H1 (cell line): ENCODE measurements around the gene LOXHD1. TPM values are rescaled to one million over a fixed set of nuclear protein-coding genes. Genes with fewer than 3 reads are reported as not detected.

Experiments
- CTCF ChIA-PET: fragments of 300-600 bp; sonication (Branson Sonifier 250); formaldehyde crosslinking; loops from one replicate; lab custom pipeline; 2021; ENCODE audit not compliant: partially characterized antibody; lab: Charles Lee
- POLR2A ChIA-PET: fragments of 300-600 bp; sonication (Branson Sonifier 250); formaldehyde crosslinking; loops from one replicate; lab custom pipeline; 2021; ENCODE audit warnings: inconsistent platforms; ENCODE audit not compliant: partially characterized antibody; lab: Charles Lee
- DNase-seq, 2 experiments: peaks; one replicate each; pipeline versions ENCODE4 v3.0.0 to v3.0.0-alpha.2; 2010 to 2022; ENCODE audit warnings: low spot score in 2 of 2, low read depth in 1 of 2, mixed read lengths in 1 of 2
- FAIRE-seq: peaks from 2 replicates; lab custom pipeline; 2011; peaks lifted over from hg19 to GRCh38; lab: Jason Lieb, UNC
- H2AFZ ChIP-seq: 2 replicates; pipeline ENCODE4 v1.8.1; 2012; ENCODE audit warnings: low read length, inconsistent platforms
- H2AK5ac ChIP-seq: 2 replicates; pipeline ENCODE4 v1.6.1; 2013; ENCODE audit warnings: low read depth, low read length
- H2BK120ac ChIP-seq: replicated peaks from 2 replicates; pipeline ENCODE3; 2013; ENCODE audit warnings: low read depth, low read length, inconsistent platforms
- H2BK12ac ChIP-seq: 2 replicates; pipeline ENCODE4 v1.6.1; 2013; ENCODE audit warnings: low read depth, low read length
- H2BK15ac ChIP-seq: 2 replicates; pipeline ENCODE4 v1.6.1; 2013; ENCODE audit warnings: low read length
- H2BK20ac ChIP-seq: 2 replicates; pipeline ENCODE4 v1.6.1; 2013; ENCODE audit warnings: low read length
- H2BK5ac ChIP-seq: 2 replicates; pipeline ENCODE4 v1.6.1; 2013; ENCODE audit warnings: low read depth, low read length
- H3K14ac ChIP-seq: 2 replicates; pipeline ENCODE4 v1.6.1; 2013; ENCODE audit warnings: inconsistent platforms; ENCODE audit not compliant: insufficient read length
- H3K18ac ChIP-seq: 2 replicates; pipeline ENCODE4 v1.6.1; 2013; ENCODE audit warnings: low read length; ENCODE audit errors: extremely low read depth
- H3K23ac ChIP-seq: 2 replicates; pipeline ENCODE4 v1.6.1; 2013; ENCODE audit warnings: inconsistent platforms; ENCODE audit not compliant: insufficient read length
- H3K23me2 ChIP-seq: 2 replicates; pipeline ENCODE4 v1.6.1; 2013; ENCODE audit warnings: low read depth, low read length
- H3K27ac ChIP-seq: 2 replicates; pipeline ENCODE4 v1.6.1; 2011; ENCODE audit warnings: low read depth, low read length, inconsistent platforms
- H3K27me3 ChIP-seq, 4 experiments: replicated peaks in 1 of 4; 1 replicate in 1 of 4; 2 replicates in 3 of 4; pipeline versions ENCODE4 v1.6.1 to v1.8.1; 2011 to 2013; ENCODE audit warnings: low read length in 3 of 4, mild to moderate bottlenecking in 3 of 4, inconsistent platforms in 2 of 4, mixed read lengths in 2 of 4, moderate library complexity in 1 of 4; ENCODE audit not compliant: control insufficient read depth in 3 of 4, insufficient read depth in 3 of 4; ENCODE audit errors: extremely low read depth in 1 of 4
- H3K36me3 ChIP-seq, 4 experiments: 2 replicates each; pipeline versions ENCODE4 v1.6.1 to v1.8.1; 2011 to 2013; ENCODE audit warnings: mild to moderate bottlenecking in 4 of 4, low read length in 3 of 4, moderate library complexity in 2 of 4, control low read depth in 1 of 4, inconsistent platforms in 1 of 4; ENCODE audit not compliant: insufficient read depth in 4 of 4, control insufficient read depth in 2 of 4
- H3K4ac ChIP-seq: replicated peaks from 2 replicates; pipeline ENCODE3; 2013; ENCODE audit warnings: low read length, low read depth, mixed read lengths, inconsistent platforms; ENCODE audit not compliant: insufficient read length
- H3K4me1 ChIP-seq, 4 experiments: replicated peaks in 1 of 4; 1 replicate in 1 of 4; 2 replicates in 3 of 4; pipeline versions ENCODE4 v1.6.1 to v1.8.1; 2011 to 2013; ENCODE audit warnings: low read length in 3 of 4, inconsistent platforms in 2 of 4, mixed read lengths in 1 of 4; ENCODE audit not compliant: insufficient read depth in 4 of 4, control insufficient read depth in 3 of 4
- H3K4me2 ChIP-seq, 2 experiments: 2 replicates each; pipeline versions ENCODE4 v1.6.1 to v1.8.1; 2011 to 2013; ENCODE audit warnings: low read depth in 2 of 2, low read length in 2 of 2, control low read depth in 1 of 2, inconsistent platforms in 1 of 2, mild to moderate bottlenecking in 1 of 2; ENCODE audit not compliant: insufficient read depth in 1 of 2
- H3K4me3 ChIP-seq, 4 experiments: fragments of 200-600, 300-600 bp in 1 of 4; sonication (generic), shearing (Covaris generic), sonication (Bioruptor Twin) in 1 of 4; 2 replicates each; pipeline versions ENCODE4 v1.5.1 to v1.8.1; 2011 to 2016; ENCODE audit warnings: low read length in 4 of 4, low read depth in 3 of 4, control low read depth in 2 of 4, inconsistent platforms in 2 of 4, mild to moderate bottlenecking in 2 of 4, mixed read lengths in 1 of 4, moderate library complexity in 1 of 4; ENCODE audit not compliant: insufficient read depth in 2 of 4; ENCODE audit errors: extremely low read depth in 1 of 4
- H3K56ac ChIP-seq: replicated peaks from 2 replicates; pipeline ENCODE3; 2013; ENCODE audit warnings: low read depth, mild to moderate bottlenecking, mixed read lengths, low read length, inconsistent platforms; ENCODE audit not compliant: insufficient read length
- H3K79me1 ChIP-seq: 2 replicates; pipeline ENCODE4 v1.6.1; 2013; ENCODE audit warnings: low read depth, low read length, control low read depth
- H3K79me2 ChIP-seq, 2 experiments: 2 replicates each; pipeline versions ENCODE4 v1.6.1 to v1.8.1; 2012 to 2013; ENCODE audit warnings: low read length in 2 of 2, mild to moderate bottlenecking in 2 of 2, inconsistent platforms in 1 of 2; ENCODE audit not compliant: insufficient read depth in 2 of 2, control insufficient read depth in 1 of 2
- H3K9ac ChIP-seq, 4 experiments: replicated peaks in 1 of 4; 1 replicate in 1 of 4; 2 replicates in 3 of 4; pipeline versions ENCODE4 v1.6.1 to v1.8.1; 2011 to 2013; ENCODE audit warnings: low read depth in 3 of 4, low read length in 3 of 4, control low read depth in 2 of 4, mild to moderate bottlenecking in 2 of 4, moderate library complexity in 2 of 4, inconsistent platforms in 1 of 4; ENCODE audit errors: extremely low read depth in 1 of 4
- H3K9me3 ChIP-seq, 2 experiments: 2 replicates each; pipeline versions ENCODE4 v1.6.1 to v1.8.1; 2012 to 2013; ENCODE audit warnings: mild to moderate bottlenecking in 2 of 2, moderate library complexity in 2 of 2, control low read depth in 1 of 2, inconsistent platforms in 1 of 2, low read depth in 1 of 2, low read length in 1 of 2, mixed read lengths in 1 of 2; ENCODE audit not compliant: insufficient read depth in 2 of 2
- H4K20me1 ChIP-seq, 2 experiments: replicated peaks in 1 of 2; 2 replicates each; pipeline versions ENCODE3 to v1.8.1; 2011 to 2013; ENCODE audit warnings: inconsistent platforms in 2 of 2, low read length in 2 of 2, mild to moderate bottlenecking in 1 of 2; ENCODE audit not compliant: insufficient read depth in 2 of 2, control insufficient read depth in 1 of 2
- H4K5ac ChIP-seq: 2 replicates; pipeline ENCODE4 v1.6.1; 2013; ENCODE audit warnings: low read length, low read depth, mixed read lengths, inconsistent platforms; ENCODE audit not compliant: insufficient read length
- H4K8ac ChIP-seq: 2 replicates; pipeline ENCODE4 v1.8.0; 2013; ENCODE audit warnings: mild to moderate bottlenecking, moderate library complexity, low read length, inconsistent platforms; ENCODE audit not compliant: insufficient read depth; ENCODE audit errors: extremely low read depth
- H4K91ac ChIP-seq: replicated peaks from 2 replicates; pipeline ENCODE3; 2013; ENCODE audit warnings: low read length, mixed read lengths, inconsistent platforms; ENCODE audit not compliant: insufficient read length
- CREB1 ChIP-seq: IDR thresholded peaks from 2 replicates; pipeline ENCODE4 v1.6.1; 2012; ENCODE audit warnings: inconsistent platforms
- EP300 ChIP-seq, 2 experiments: IDR thresholded peaks; 1 replicate in 1 of 2; 2 replicates in 1 of 2; pipeline ENCODE4 v1.6.1; 2011 to 2012; ENCODE audit warnings: low read depth in 2 of 2, low read length in 2 of 2, mild to moderate bottlenecking in 2 of 2, borderline replicate concordance in 1 of 2, inconsistent platforms in 1 of 2, moderate library complexity in 1 of 2
- FOSL1 ChIP-seq: IDR thresholded peaks from 2 replicates; pipeline ENCODE4 v1.6.1; 2011; ENCODE audit warnings: mild to moderate bottlenecking, low read depth, low read length, moderate library complexity; ENCODE audit not compliant: insufficient read depth
- MAFK ChIP-seq: IDR thresholded peaks from 2 replicates; pipeline ENCODE4 v1.6.1; 2012; ENCODE audit warnings: low read depth, mild to moderate bottlenecking, improper control_type of control experiment, low read length
- MAX ChIP-seq: IDR thresholded peaks from 2 replicates; pipeline ENCODE4 v1.6.1; 2012; ENCODE audit warnings: inconsistent platforms
- POLR2A ChIP-seq, 2 experiments: IDR thresholded peaks; 1 replicate in 1 of 2; 2 replicates in 1 of 2; pipeline ENCODE4 v1.6.1; 2011; ENCODE audit warnings: low read depth in 2 of 2, low read length in 2 of 2, mild to moderate bottlenecking in 2 of 2; ENCODE audit errors: control extremely low read depth in 1 of 2
- WGBS, 2 experiments: shearing (Covaris generic) in 1 of 2; methylation state at CpG; one replicate each; pipeline versions ENCODE4 v1.1.6 to v1.1.7; 2013 to 2015; ENCODE audit warnings: low lambda C conversion rate in 2 of 2, mixed read lengths in 2 of 2, inconsistent platforms in 1 of 2, low coverage in 1 of 2, missing lambda C conversion rate in 1 of 2; ENCODE audit not compliant: insufficient replicate concordance in 2 of 2, insufficient coverage in 1 of 2, insufficient read length in 1 of 2; ENCODE audit errors: extremely low coverage in 1 of 2, missing lambda C conversion rate in 1 of 2; 5-methylcytosine and 5-hydroxymethylcytosine counted together
- polyA plus RNA-seq, 7 experiments: library from polyadenylated mRNA; depleted of rRNA in 3 of 7; stranded (reverse) in 5 of 7; unstranded in 2 of 7; fragments of >200 nt in 5 of 7; fragments of 200-250 nt in 2 of 7; gene quantifications; 1 replicate in 5 of 7; 2 replicates in 1 of 7; 4 replicates in 1 of 7; pipeline versions ENCODE4 v1.2.1 to v1.2.3, GENCODE V29; 2011 to 2013; ENCODE audit warnings: missing spikeins in 2 of 7, mixed read lengths in 2 of 7
- total RNA-seq: library from RNA; stranded (reverse); fragmentation: NEBNext Ultra II Directional; extraction: Animal tissue kit (Norgen Biotek cat#: 25700); gene quantifications from 2 replicates; pipeline ENCODE4 v1.2.1, GENCODE V29; 2021

The LOXHD1 gene
- total and polyA plus RNA-seq, 2 of the 8 experiments (the other 6 are each of a cell fraction or from before 2014, with no cell fraction given) = 0.02 TPM; not detected in 1

- FAIRE-seq (no peak), DNase-seq (no peak)
- no peak overlapping the region for H3K14ac ChIP-seq
- no peaks in the 10 kb centered on the region for H4K20me1 ChIP-seq
- H3K4me3 ChIP-seq = no peak overlapping the region
- H3K4ac ChIP-seq = no peak overlapping the region
- H3K79me1 ChIP-seq = no peaks in the 10 kb centered on the region
- H2AFZ ChIP-seq = no peak overlapping the region
- H3K56ac ChIP-seq = no peak overlapping the region
- no peaks in the 10 kb centered on the region for H3K4me1 ChIP-seq
- H4K5ac ChIP-seq = no peak overlapping the region
- CTCF ChIA-PET = interaction anchor here (0.8 to 5.9 kb wide), 5 partner anchors 14 to 89 kb away, joined by 3 to 30 read pairs (median 5); no protein-coding TSS in a partner anchor
- no peaks in the 10 kb centered on the region for H3K36me3 ChIP-seq
- H2BK120ac ChIP-seq = no peak overlapping the region
- H3K9me3 ChIP-seq = no peaks in the 10 kb centered on the region
- H3K23ac ChIP-seq = no peak overlapping the region
- no peak overlapping the region for H2BK20ac ChIP-seq
- no peak for TF ChIP-seq FOSL1
- no peak for TF ChIP-seq POLR2A (IDR thresholded peaks at IDR 0.05; ENCODE audit: control extremely low read depth in 1 of 2, low read depth in 2 of 2, low read length in 2 of 2)
- no peak for TF ChIP-seq MAFK
- no peak for TF ChIP-seq MAX
- TF ChIP-seq EP300 (IDR thresholded peaks at IDR 0.05; ENCODE audit: borderline replicate concordance in 1 of 2, low read depth in 2 of 2, low read length in 2 of 2) = no peak
- no peak for TF ChIP-seq CREB1
- 91% methylated on average over 7 of the region's 7 CpGs; no CpG with 5 or more reads in 1 of the 2 experiments for WGBS, 2 experiments
- no peak overlapping the region for H2BK12ac ChIP-seq
- no peak overlapping the region for H3K4me2 ChIP-seq
- H3K27me3 ChIP-seq = no peaks in the 10 kb centered on the region
- no peaks in the 10 kb centered on the region for H3K23me2 ChIP-seq
- no peak overlapping the region for H2AK5ac ChIP-seq
- no peaks in the 10 kb centered on the region for H3K79me2 ChIP-seq
- POLR2A ChIA-PET = interaction anchor here (0.6 kb wide), 1 partner anchor 110 kb away, joined by 3 read pairs; no protein-coding TSS in a partner anchor
- H3K27ac ChIP-seq = no peak overlapping the region
- no peak overlapping the region for H3K18ac ChIP-seq
- no peak overlapping the region for H4K91ac ChIP-seq
- H4K8ac ChIP-seq = no peak overlapping the region
- no peak overlapping the region for H2BK5ac ChIP-seq
- H2BK15ac ChIP-seq = no peak overlapping the region
- H3K9ac ChIP-seq = no peak overlapping the region
Measured at GRCh38 chr18:46569211-46569610, 87.8 kb downstream of the LOXHD1 start.
